H1 (cell line): ENCODE measurements around the gene EWSR1.

Experiments
- CTCF ChIP-seq, 3 experiments: IDR thresholded peaks; 1 replicate in 2 of 3; 2 replicates in 1 of 3; pipeline versions ENCODE4 v1.5.1 to v1.6.1; 2011; ENCODE audit warnings: low read length in 3 of 3, mild to moderate bottlenecking in 3 of 3, inconsistent platforms in 2 of 3, low read depth in 1 of 3, moderate library complexity in 1 of 3; ENCODE audit not compliant: insufficient read depth in 1 of 3; ENCODE audit errors: control extremely low read depth in 1 of 3
- EP300 ChIP-seq, 2 experiments: IDR thresholded peaks; 1 replicate in 1 of 2; 2 replicates in 1 of 2; pipeline ENCODE4 v1.6.1; 2011 to 2012; ENCODE audit warnings: low read depth in 2 of 2, low read length in 2 of 2, mild to moderate bottlenecking in 2 of 2, borderline replicate concordance in 1 of 2, inconsistent platforms in 1 of 2, moderate library complexity in 1 of 2
- JUND ChIP-seq: IDR thresholded peaks from 2 replicates; pipeline ENCODE4 v1.6.1; 2011; ENCODE audit warnings: mild to moderate bottlenecking, improper control_type of control experiment, low read length

GRCh38 chr22:29339381-29340235 lies 71.5 kb downstream of the EWSR1 start:
- TF ChIP-seq JUND: no peak
- no peak for TF ChIP-seq CTCF (IDR thresholded peaks at IDR 0.05; ENCODE audit: control extremely low read depth in 1 of 3, insufficient read depth in 1 of 3, low read depth in 1 of 3, low read length in 3 of 3)
- no peak for TF ChIP-seq EP300 (IDR thresholded peaks at IDR 0.05; ENCODE audit: borderline replicate concordance in 1 of 2, low read depth in 2 of 2, low read length in 2 of 2)
